Skin epidermis (tissue), 12 donors: Measurements from ENCODE around the gene POMT1.

ENCODE experiments used
- H3K27ac ChIP-seq, 21 experiments: fragments of 200-600 bp; sonication (generic) in 11 of 21; one replicate each; pipeline ENCODE4 v1.5.0; 2020; ENCODE audit warnings: mild to moderate bottlenecking in 3 of 21, inconsistent platforms in 2 of 21, moderate library complexity in 2 of 21
- H3K4me3 ChIP-seq, 7 experiments: fragments of 200-600 bp; sonication (generic) in 2 of 7; one replicate each; pipeline ENCODE4 v1.5.0; 2020; ENCODE audit warnings: inconsistent platforms in 2 of 7, mild to moderate bottlenecking in 2 of 7, moderate library complexity in 1 of 7

POMT1 gene

GRCh38 chr9:131475956-131476776 lies 26.6 kb upstream of the POMT1 start:
- Histone ChIP-seq H3K4me3 (no peak overlapping the region), H3K27ac (no peak overlapping the region)

GRCh38 chr9:131476777-131477345 lies 25.9 kb upstream of the POMT1 start:
- H3K4me3 ChIP-seq: no peak overlapping the region
- H3K27ac ChIP-seq: no peak overlapping the region

- H3K4me3 ChIP-seq: no peak overlapping the region
- H3K27ac ChIP-seq: no peak overlapping the region
These were observed 25.4 kb upstream of the POMT1 start for GRCh38 chr9:131477367-131477766.

- H3K4me3 ChIP-seq: no peak overlapping the region
- H3K27ac ChIP-seq: peak overlapping the region in 1 of 21 experiments; percentile 10
These were observed 24.8 kb upstream of the POMT1 start for GRCh38 chr9:131477816-131478419.

GRCh38 chr9:131478421-131478868 lies 24.3 kb upstream of the POMT1 start:
- no peak overlapping the region for H3K4me3 ChIP-seq
- H3K27ac ChIP-seq: peak overlapping the region in 1 of 21 experiments; percentile 10

- no peak overlapping the region for H3K27ac ChIP-seq
- no peak overlapping the region for H3K4me3 ChIP-seq
These were observed 23.8 kb upstream of the POMT1 start for GRCh38 chr9:131478911-131479310.

- Histone ChIP-seq H3K4me3 (no peak overlapping the region), H3K27ac (peak overlapping the region in 1 of 21 experiments; percentile 33)
These were observed 22.5 kb upstream of the POMT1 start for GRCh38 chr9:131480258-131480657.

GRCh38 chr9:131481441-131482342 lies 21.0 kb upstream of the POMT1 start:
- Histone ChIP-seq H3K27ac (peak overlapping the region in 7 of 21 experiments; percentile 29 to 67 (median 38)), H3K4me3 (no peak overlapping the region)

- Histone ChIP-seq H3K4me3 (no peak overlapping the region), H3K27ac (peak overlapping the region in 7 of 21 experiments; percentile 12 to 67 (median 42))
These were observed 20.2 kb upstream of the POMT1 start for GRCh38 chr9:131482343-131483006.

GRCh38 chr9:131483319-131484050 lies 19.2 kb upstream of the POMT1 start:
- peak overlapping the region in 6 of 21 experiments; percentile 12 to 46 (median 40) for H3K27ac ChIP-seq
- H3K4me3 ChIP-seq: no peak overlapping the region

GRCh38 chr9:131484051-131484445 lies 18.7 kb upstream of the POMT1 start:
- Histone ChIP-seq H3K4me3 (no peak overlapping the region), H3K27ac (no peak overlapping the region)

- H3K4me3 ChIP-seq: no peak overlapping the region
- H3K27ac ChIP-seq: peak overlapping the region in 2 of 21 experiments; percentile 14 to 52
These were observed 18.0 kb upstream of the POMT1 start for GRCh38 chr9:131484560-131485185.

GRCh38 chr9:131485206-131485605 lies 17.5 kb upstream of the POMT1 start:
- no peak overlapping the region for H3K4me3 ChIP-seq
- peak overlapping the region in 3 of 21 experiments; percentile 8 to 52 (median 14) for H3K27ac ChIP-seq

GRCh38 chr9:131485728-131486422 lies 16.8 kb upstream of the POMT1 start:
- no peak overlapping the region for H3K4me3 ChIP-seq
- peak overlapping the region in 5 of 21 experiments; percentile 8 to 52 (median 21) for H3K27ac ChIP-seq

- Histone ChIP-seq H3K4me3 (no peak overlapping the region), H3K27ac (peak overlapping the region in 3 of 21 experiments; percentile 8 to 52 (median 14))
These were observed 15.7 kb upstream of the POMT1 start for GRCh38 chr9:131487001-131487400.

GRCh38 chr9:131487621-131488031 lies 15.1 kb upstream of the POMT1 start:
- no peak overlapping the region for H3K4me3 ChIP-seq
- peak overlapping the region in 2 of 21 experiments; percentile 8 to 14 for H3K27ac ChIP-seq

GRCh38 chr9:131490514-131490913 lies 12.2 kb upstream of the POMT1 start:
- Histone ChIP-seq H3K4me3 (no peak overlapping the region), H3K27ac (no peak overlapping the region)
